ENCODE data around the gene PLA2G12B.

- TF ChIP-seq, protein P1, sequence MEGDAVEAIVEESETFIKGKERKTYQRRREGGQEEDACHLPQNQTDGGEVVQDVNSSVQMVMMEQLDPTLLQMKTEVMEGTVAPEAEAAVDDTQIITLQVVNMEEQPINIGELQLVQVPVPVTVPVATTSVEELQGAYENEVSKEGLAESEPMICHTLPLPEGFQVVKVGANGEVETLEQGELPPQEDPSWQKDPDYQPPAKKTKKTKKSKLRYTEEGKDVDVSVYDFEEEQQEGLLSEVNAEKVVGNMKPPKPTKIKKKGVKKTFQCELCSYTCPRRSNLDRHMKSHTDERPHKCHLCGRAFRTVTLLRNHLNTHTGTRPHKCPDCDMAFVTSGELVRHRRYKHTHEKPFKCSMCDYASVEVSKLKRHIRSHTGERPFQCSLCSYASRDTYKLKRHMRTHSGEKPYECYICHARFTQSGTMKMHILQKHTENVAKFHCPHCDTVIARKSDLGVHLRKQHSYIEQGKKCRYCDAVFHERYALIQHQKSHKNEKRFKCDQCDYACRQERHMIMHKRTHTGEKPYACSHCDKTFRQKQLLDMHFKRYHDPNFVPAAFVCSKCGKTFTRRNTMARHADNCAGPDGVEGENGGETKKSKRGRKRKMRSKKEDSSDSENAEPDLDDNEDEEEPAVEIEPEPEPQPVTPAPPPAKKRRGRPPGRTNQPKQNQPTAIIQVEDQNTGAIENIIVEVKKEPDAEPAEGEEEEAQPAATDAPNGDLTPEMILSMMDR (conservative IDR thresholded peaks at IDR 0.05), result no peak
- no peak for TF ChIP-seq ZFX (IDR thresholded peaks at IDR 0.05)
Measured at GRCh38 chr10:72890086-72890485, 64.5 kb downstream of the PLA2G12B start.

Data from C4-2B (cell line).